ENCODE results near the gene SYPL2. TPM values are rescaled to one million over a fixed set of nuclear protein-coding genes. Genes with fewer than 3 reads are reported as not detected.

Gene SYPL2
- total and polyA plus RNA-seq, 4 donors, result 0.14 to 4.7 (median 3.7) TPM

DNA sequence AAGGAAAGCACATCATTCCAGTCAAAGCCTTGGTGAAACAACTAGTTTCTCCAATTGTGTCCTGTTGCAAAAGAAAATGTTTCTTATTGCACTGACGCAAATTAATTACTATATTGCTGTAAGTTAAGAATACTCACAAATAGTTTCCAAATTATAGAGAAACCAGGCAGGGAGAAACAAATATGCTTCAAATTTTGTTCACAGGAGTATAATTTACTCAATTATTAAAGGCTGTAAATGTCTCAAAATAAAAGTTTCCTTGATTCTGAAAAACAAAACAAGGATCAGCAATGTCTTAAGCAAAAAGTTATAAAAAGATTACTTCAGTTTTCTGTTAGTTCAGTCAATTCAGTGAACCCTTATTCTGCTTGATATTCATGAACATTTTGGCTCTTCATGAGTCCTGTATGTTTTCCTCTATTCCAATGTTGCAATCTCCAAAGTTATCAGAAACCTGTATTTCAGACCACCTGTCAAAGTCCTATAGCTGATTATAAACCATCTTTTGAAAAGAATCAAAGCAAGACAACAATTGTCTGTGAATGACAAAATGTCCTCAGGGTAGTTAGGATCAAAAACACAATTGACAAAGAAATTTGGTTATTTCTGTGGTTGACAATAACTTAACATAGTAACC, 11.7 kb upstream of the SYPL2 start:
- no peak overlapping the region for H3K4me3 ChIP-seq (ENCODE audit: low read depth in 1 of 3, low read length in 3 of 3)
- H3K9ac ChIP-seq (ENCODE audit: low read depth in 1 of 2, low read length in 2 of 2), result no peak overlapping the region
- no peaks in the 10 kb centered on the region for H3K27me3 ChIP-seq (ENCODE audit: control insufficient read depth in 4 of 4, insufficient read depth in 4 of 4, low read length in 3 of 4)
- H3K27ac ChIP-seq (ENCODE audit: low read depth in 1 of 2, low read length in 2 of 2), result no peak overlapping the region
- no peaks in the 10 kb centered on the region for H3K9me3 ChIP-seq (ENCODE audit: control insufficient read depth in 4 of 4, low read length in 3 of 4)
- H3K4me1 ChIP-seq (ENCODE audit: control insufficient read depth in 4 of 4, insufficient read depth in 4 of 4, low read length in 3 of 4), result no peaks in the 10 kb centered on the region
- 97% methylated on average over 1 of the region's 1 CpG for WGBS
- no peak for DNase-seq (ENCODE audit: low spot score)
- no peaks in the 10 kb centered on the region for H3K36me3 ChIP-seq (ENCODE audit: control insufficient read depth in 4 of 4, insufficient read depth in 3 of 4, low read depth in 1 of 4, low read length in 3 of 4)
- TF ChIP-seq HNF4G (IDR thresholded peaks at IDR 0.05) (no peak), TAF1 (conservative IDR thresholded peaks at IDR 0.05) (no peak), NR2F2 (IDR thresholded peaks at IDR 0.05) (no peak), FOXA2 (IDR thresholded peaks at IDR 0.05) (no peak), RXRA (IDR thresholded peaks at IDR 0.05) (no peak)
- TF ChIP-seq, protein P1, sequence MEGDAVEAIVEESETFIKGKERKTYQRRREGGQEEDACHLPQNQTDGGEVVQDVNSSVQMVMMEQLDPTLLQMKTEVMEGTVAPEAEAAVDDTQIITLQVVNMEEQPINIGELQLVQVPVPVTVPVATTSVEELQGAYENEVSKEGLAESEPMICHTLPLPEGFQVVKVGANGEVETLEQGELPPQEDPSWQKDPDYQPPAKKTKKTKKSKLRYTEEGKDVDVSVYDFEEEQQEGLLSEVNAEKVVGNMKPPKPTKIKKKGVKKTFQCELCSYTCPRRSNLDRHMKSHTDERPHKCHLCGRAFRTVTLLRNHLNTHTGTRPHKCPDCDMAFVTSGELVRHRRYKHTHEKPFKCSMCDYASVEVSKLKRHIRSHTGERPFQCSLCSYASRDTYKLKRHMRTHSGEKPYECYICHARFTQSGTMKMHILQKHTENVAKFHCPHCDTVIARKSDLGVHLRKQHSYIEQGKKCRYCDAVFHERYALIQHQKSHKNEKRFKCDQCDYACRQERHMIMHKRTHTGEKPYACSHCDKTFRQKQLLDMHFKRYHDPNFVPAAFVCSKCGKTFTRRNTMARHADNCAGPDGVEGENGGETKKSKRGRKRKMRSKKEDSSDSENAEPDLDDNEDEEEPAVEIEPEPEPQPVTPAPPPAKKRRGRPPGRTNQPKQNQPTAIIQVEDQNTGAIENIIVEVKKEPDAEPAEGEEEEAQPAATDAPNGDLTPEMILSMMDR (IDR thresholded peaks at IDR 0.05; ENCODE audit: low read depth, low read length, missing input control), result no peak
- TF ChIP-seq, protein P2, sequence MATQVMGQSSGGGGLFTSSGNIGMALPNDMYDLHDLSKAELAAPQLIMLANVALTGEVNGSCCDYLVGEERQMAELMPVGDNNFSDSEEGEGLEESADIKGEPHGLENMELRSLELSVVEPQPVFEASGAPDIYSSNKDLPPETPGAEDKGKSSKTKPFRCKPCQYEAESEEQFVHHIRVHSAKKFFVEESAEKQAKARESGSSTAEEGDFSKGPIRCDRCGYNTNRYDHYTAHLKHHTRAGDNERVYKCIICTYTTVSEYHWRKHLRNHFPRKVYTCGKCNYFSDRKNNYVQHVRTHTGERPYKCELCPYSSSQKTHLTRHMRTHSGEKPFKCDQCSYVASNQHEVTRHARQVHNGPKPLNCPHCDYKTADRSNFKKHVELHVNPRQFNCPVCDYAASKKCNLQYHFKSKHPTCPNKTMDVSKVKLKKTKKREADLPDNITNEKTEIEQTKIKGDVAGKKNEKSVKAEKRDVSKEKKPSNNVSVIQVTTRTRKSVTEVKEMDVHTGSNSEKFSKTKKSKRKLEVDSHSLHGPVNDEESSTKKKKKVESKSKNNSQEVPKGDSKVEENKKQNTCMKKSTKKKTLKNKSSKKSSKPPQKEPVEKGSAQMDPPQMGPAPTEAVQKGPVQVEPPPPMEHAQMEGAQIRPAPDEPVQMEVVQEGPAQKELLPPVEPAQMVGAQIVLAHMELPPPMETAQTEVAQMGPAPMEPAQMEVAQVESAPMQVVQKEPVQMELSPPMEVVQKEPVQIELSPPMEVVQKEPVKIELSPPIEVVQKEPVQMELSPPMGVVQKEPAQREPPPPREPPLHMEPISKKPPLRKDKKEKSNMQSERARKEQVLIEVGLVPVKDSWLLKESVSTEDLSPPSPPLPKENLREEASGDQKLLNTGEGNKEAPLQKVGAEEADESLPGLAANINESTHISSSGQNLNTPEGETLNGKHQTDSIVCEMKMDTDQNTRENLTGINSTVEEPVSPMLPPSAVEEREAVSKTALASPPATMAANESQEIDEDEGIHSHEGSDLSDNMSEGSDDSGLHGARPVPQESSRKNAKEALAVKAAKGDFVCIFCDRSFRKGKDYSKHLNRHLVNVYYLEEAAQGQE (IDR thresholded peaks at IDR 0.05), result no peak
- TF ChIP-seq, protein P3, sequence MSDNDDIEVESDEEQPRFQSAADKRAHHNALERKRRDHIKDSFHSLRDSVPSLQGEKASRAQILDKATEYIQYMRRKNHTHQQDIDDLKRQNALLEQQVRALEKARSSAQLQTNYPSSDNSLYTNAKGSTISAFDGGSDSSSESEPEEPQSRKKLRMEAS (IDR thresholded peaks at IDR 0.05), result no peak
- TF ChIP-seq, protein P4, sequence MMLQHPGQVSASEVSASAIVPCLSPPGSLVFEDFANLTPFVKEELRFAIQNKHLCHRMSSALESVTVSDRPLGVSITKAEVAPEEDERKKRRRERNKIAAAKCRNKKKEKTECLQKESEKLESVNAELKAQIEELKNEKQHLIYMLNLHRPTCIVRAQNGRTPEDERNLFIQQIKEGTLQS (IDR thresholded peaks at IDR 0.05), result no peak

DNA sequence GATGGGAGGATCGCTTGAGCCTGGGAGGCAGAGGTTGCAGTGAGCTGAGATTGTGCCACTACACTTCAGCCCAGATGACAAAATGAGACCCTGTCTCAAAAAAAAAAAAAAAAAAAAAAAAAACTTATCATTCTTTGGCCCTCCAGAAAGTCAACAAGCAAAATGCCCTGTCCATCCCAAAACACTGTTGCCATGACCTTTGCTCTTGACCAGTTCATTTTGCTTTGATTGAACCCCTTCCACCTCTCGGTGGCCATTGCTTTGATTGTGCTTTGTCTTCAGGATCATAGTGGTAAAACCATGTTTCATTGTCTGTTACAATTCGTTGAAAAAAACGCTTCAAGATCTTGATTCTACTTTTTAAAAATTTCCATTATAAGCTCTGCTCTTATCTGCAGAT, 8.5 kb upstream of the SYPL2 start:
- Histone ChIP-seq H3K36me3 (ENCODE audit: control insufficient read depth in 4 of 4, insufficient read depth in 3 of 4, low read depth in 1 of 4, low read length in 3 of 4) (no peaks in the 10 kb centered on the region), H3K27me3 (ENCODE audit: control insufficient read depth in 4 of 4, insufficient read depth in 4 of 4, low read length in 3 of 4) (no peaks in the 10 kb centered on the region), H3K4me3 (ENCODE audit: low read depth in 1 of 3, low read length in 3 of 3) (no peak overlapping the region), H3K4me1 (ENCODE audit: control insufficient read depth in 4 of 4, insufficient read depth in 4 of 4, low read length in 3 of 4) (no peaks in the 10 kb centered on the region), H3K27ac (ENCODE audit: low read depth in 1 of 2, low read length in 2 of 2) (no peak overlapping the region), H3K9ac (ENCODE audit: low read depth in 1 of 2, low read length in 2 of 2) (no peak overlapping the region), H3K9me3 (ENCODE audit: control insufficient read depth in 4 of 4, low read length in 3 of 4) (no peaks in the 10 kb centered on the region)
- no peak for DNase-seq (ENCODE audit: low spot score)
- 78% methylated on average over 4 of the region's 4 CpGs for WGBS
- no peak for TF ChIP-seq HNF4G (IDR thresholded peaks at IDR 0.05)
- TF ChIP-seq, protein P2 (IDR thresholded peaks at IDR 0.05), result no peak
- TF ChIP-seq, protein P4 (IDR thresholded peaks at IDR 0.05), result no peak
- no peak for TF ChIP-seq RAD21 (IDR thresholded peaks at IDR 0.05)
- no peak for TF ChIP-seq YY1 (IDR thresholded peaks at IDR 0.05)
- no peak for TF ChIP-seq RXRA (IDR thresholded peaks at IDR 0.05)
- peak in 1 of 2 donors; percentile 22 for TF ChIP-seq HNF4A (conservative IDR thresholded peaks at IDR 0.05)
- no peak for TF ChIP-seq EGR1 (IDR thresholded peaks at IDR 0.05; ENCODE audit: low read depth in 2 of 2)
